HG03469 (cell line): ENCODE results near the gene TMEM120A.

Source experiments
- ATAC-seq: cut with Tn5 transposase; IDR thresholded peaks from one replicate; pipeline ENCODE4 v1.9.1; 2021; ENCODE audit warnings: mild to moderate bottlenecking, moderate library complexity, moderate number of reproducible peaks; ENCODE audit not compliant: unreplicated experiment

TMEM120A gene

GRCh38 chr7:75961218-75961617 is 33.2 kb downstream of the TMEM120A start:
- no peak for ATAC-seq

GRCh38 chr7:75960372-75960771 is 34.0 kb downstream of the TMEM120A start:
- ATAC-seq, result no peak

GRCh38 chr7:75958802-75959543 is 35.4 kb downstream of the TMEM120A start:
- ATAC-seq, result no peak

GRCh38 chr7:75957021-75957736 is 37.2 kb downstream of the TMEM120A start:
- ATAC-seq, result no peak

GRCh38 chr7:75955331-75955955 is 39.0 kb downstream of the TMEM120A start:
- no peak for ATAC-seq

GRCh38 chr7:75953931-75954330 is 40.5 kb downstream of the TMEM120A start:
- ATAC-seq, result no peak

- ATAC-seq, result no peak
Measured at GRCh38 chr7:75953431-75953830, 41.0 kb downstream of the TMEM120A start.

- ATAC-seq, result no peak
Measured at GRCh38 chr7:75951506-75951905, 42.9 kb downstream of the TMEM120A start.

GRCh38 chr7:75950111-75950681 is 44.2 kb downstream of the TMEM120A start:
- ATAC-seq, result no peak

- ATAC-seq, result no peak
Measured at GRCh38 chr7:75948179-75948578, 46.2 kb downstream of the TMEM120A start.

- no peak for ATAC-seq
Measured at GRCh38 chr7:75946207-75946855, 48.1 kb downstream of the TMEM120A start.

- no peak for ATAC-seq
Measured at GRCh38 chr7:75945297-75946168, 48.9 kb downstream of the TMEM120A start.

- no peak for ATAC-seq
Measured at GRCh38 chr7:75944507-75944906, 49.9 kb downstream of the TMEM120A start.

GRCh38 chr7:75943864-75944263 is 50.5 kb downstream of the TMEM120A start:
- no peak for ATAC-seq

GRCh38 chr7:75938921-75939320 is 55.5 kb downstream of the TMEM120A start:
- ATAC-seq, result no peak

- no peak for ATAC-seq
Measured at GRCh38 chr7:75937958-75938786, 56.2 kb downstream of the TMEM120A start.
